IPS-18c (cell line): Measurements from ENCODE around the gene RIPOR2.

ENCODE experiments used
- H3K4me3 ChIP-seq: 2 replicates; pipeline ENCODE4 v1.7.0; 2013; ENCODE audit warnings: low read depth, mild to moderate bottlenecking, low read length, moderate library complexity; ENCODE audit not compliant: insufficient read depth
- H3K9me3 ChIP-seq: one replicate; pipeline ENCODE4 v1.6.1; 2013; ENCODE audit warnings: mild to moderate bottlenecking, low read length, moderate library complexity; ENCODE audit not compliant: control insufficient read depth, insufficient read depth

RIPOR2 gene

DNA sequence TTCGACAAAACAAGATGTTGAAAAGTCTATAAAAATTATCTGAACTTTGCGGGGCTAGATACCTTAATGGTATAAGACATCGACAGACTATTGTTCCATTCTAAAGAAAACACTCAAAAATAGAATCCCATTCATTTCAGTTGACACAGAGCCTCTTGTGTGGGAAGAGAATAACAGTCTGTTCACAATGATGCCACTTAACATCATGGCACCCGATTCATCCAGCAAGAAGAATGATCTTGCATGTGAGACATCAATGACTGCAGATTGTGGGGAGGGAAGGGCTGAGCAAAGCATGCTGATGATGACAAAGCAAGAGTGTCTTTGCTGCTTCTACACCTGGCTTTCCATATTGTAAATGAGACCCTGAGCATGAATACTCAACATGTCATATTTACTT is 87.3 kb downstream of the RIPOR2 start:
- H3K9me3 ChIP-seq = no peaks in the 10 kb centered on the region
- no peak overlapping the region for H3K4me3 ChIP-seq

DNA sequence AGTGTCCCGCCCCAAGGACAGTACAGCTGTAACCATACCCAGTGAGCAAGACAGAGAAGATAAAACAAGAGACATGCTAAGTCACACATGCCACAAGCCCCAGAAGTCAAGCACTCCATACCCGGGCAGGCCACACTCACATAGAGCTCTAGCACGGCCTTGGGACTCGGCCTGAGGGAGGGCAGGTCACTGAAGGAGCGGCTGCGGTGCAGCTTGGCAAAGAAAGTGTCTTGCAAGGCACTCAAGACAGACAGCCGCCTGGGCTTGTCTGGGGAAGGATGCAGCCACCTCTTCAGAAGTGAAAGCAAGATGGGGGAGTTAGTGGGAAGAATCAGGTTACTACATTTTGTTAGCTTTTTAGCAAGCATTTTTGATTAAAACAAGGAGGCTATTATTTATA is 88.4 kb downstream of the RIPOR2 start:
- Histone ChIP-seq H3K9me3 (no peaks in the 10 kb centered on the region), H3K4me3 (no peak overlapping the region)

GRCh38 chr6:24845578-24845977 is 90.2 kb downstream of the RIPOR2 start:
- Histone ChIP-seq H3K9me3 (no peaks in the 10 kb centered on the region), H3K4me3 (no peak overlapping the region)

- H3K9me3 ChIP-seq = no peaks in the 10 kb centered on the region
- no peak overlapping the region for H3K4me3 ChIP-seq
These were observed 90.9 kb downstream of the RIPOR2 start for GRCh38 chr6:24844903-24845302.

GRCh38 chr6:24844061-24844460 is 91.7 kb downstream of the RIPOR2 start:
- no peak overlapping the region for H3K4me3 ChIP-seq
- H3K9me3 ChIP-seq = no peaks in the 10 kb centered on the region

GRCh38 chr6:24840187-24840586 is 95.6 kb downstream of the RIPOR2 start:
- no peak overlapping the region for H3K4me3 ChIP-seq
- no peaks in the 10 kb centered on the region for H3K9me3 ChIP-seq

GRCh38 chr6:24838994-24839393 is 96.8 kb downstream of the RIPOR2 start:
- Histone ChIP-seq H3K4me3 (no peak overlapping the region), H3K9me3 (no peaks in the 10 kb centered on the region)

DNA sequence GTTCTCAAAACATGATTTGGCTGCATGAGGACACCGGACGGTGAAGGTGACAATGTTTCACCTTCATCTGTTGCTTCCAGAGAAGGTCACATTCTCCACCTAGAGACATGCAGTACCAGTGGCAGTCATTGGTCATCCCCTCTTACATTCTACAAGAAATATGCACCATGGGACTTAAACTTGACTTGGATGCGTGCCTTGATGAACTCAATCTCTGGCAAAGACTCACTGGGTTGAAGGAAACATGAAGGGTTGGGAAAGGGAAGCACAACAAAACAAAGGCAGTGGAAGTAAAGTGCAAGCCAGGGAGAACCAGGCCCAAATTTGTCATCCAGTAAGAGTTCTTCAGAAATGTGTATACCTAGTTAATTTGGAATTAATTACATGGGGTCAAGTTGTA is 97.7 kb downstream of the RIPOR2 start:
- Histone ChIP-seq H3K4me3 (no peak overlapping the region), H3K9me3 (no peaks in the 10 kb centered on the region)

DNA sequence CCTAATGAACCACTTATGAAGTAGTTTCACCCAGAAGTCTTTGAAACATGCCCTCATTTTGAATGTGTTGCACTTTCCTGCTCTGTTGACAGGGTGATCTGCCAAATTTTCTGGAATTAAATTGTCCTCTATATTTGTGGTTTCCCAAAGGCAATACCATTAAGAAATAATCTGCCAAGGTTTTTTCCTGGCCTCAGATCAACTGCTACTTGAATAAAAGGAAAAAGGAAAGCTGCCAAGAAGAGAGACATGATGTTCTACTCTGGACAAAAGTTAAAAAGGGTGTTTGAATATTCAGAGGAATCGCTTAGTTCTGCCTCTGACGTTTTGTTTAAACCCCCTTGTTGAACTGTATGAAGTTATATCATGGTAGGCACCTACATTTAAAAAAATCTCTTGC is 99.7 kb downstream of the RIPOR2 start:
- no peak overlapping the region for H3K4me3 ChIP-seq
- no peaks in the 10 kb centered on the region for H3K9me3 ChIP-seq

DNA sequence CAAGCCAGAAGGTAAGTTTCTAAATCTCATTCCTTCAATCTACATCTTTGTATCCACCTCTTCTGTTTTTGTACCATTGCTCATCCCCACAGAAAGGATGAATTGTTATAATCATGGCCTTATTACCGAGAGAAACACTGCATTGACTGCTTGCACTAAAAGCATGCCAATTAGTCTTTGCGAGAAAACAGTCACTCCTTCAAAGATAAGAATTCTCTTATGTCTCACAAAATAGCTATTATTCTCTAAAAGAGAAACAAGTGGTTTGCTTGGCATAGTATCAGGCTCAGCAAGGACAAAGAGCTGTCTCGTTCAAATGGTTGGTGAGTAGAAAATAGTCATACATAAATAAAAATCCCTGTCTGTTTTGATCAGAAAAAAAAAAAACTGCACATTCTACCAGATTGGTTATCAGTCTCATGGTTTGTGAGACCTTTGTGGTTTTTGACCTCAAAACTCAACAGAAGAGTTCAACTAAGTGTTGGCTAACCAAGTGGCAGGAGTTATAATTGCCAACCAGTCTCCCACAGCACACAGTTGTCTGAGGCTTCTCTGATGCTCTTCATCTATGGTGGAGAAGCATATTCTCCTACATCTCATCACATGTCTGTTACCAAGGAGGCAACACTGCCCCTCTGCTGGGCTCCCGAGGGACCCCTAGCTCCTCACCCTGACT is 101.9 kb downstream of the RIPOR2 start:
- Histone ChIP-seq H3K9me3 (no peaks in the 10 kb centered on the region), H3K4me3 (no peak overlapping the region)

- Histone ChIP-seq H3K9me3 (no peaks in the 10 kb centered on the region), H3K4me3 (no peak overlapping the region)
These were observed 103.0 kb downstream of the RIPOR2 start for GRCh38 chr6:24832794-24833193.

DNA sequence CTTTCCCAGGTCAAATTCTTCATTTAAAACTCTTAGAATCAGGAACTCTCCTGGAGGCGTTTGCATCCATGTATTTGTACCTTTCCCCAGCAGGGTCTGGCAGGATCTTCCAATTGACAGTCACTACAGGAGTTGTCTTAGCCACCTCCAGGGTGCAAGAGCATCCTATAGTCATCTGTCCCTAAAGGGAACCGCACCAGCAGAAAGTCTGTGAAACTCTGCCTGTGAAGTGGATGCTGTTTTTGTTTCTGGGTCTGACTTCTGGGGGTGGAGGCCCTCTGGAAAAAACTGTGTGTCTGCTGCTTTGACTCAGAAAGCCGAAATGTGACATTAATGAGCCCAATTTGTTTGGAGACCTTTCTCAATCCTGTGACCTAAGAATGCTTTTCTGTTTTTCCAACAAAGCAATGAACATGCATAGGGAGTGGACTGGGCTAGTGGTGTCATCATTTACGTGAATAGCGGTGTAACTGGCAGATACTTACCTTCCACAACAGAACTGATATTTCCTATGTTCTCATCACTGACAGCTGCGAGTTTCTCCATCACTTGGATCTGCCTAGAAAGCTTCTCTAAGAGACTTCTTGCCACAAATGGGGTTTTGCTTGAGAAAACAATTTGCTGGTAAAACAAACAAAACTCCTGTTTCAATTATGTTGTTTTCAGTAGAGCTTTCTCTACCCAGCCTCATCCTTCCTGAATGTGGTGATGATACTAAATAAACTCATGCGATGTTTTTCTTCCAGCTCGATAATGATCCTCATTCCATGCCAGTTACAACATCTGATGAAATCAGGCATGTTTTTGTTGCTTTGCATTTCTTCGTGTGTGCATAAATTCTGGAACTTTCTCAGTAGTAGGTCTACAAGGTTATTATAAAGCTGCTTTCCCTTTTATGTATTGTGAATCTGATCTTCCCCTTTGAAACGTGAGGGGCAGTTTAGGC is 103.7 kb downstream of the RIPOR2 start:
- Histone ChIP-seq H3K9me3 (no peaks in the 10 kb centered on the region), H3K4me3 (no peak overlapping the region)

DNA sequence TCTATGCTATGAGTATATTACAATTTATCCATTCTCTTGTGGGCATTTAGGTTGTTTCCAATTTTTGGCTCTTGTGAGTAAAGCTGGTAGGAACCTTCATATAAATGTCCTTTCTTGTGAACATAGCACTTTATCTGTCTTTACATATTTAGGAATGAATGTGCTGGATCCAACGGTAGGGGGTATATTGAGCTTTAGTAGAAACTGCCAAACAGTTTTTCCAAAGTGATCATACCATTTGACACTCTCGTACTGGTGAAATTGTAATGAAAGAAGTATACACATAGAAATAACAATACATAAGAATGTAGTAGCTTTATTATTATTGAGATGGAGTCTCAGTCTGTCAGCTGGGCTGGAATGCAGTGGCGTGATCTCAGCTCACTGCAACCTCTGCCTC is 106.1 kb downstream of the RIPOR2 start:
- H3K9me3 ChIP-seq = no peaks in the 10 kb centered on the region
- no peak overlapping the region for H3K4me3 ChIP-seq

- Histone ChIP-seq H3K4me3 (no peak overlapping the region), H3K9me3 (no peaks in the 10 kb centered on the region)
These were observed 107.8 kb downstream of the RIPOR2 start for GRCh38 chr6:24827970-24828369.

DNA sequence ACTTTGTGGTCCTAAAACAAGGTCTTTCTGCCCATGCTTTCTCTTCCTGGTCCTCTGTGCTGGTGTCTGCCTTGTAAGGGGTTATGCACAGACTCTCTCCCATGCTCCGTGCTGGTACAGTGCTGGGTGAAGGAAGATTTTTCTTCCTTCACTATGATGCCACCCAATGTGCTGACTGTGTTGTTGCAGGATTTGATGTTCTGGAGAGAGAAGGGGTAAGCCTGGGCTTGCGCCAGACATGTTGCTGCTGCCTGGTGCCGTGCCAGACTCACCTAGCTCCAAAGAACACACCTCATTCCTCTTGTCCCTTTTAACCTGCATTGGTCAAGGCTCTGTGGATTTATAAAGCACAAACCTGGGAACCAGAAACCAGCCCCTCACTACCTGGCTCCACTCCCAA is 108.6 kb downstream of the RIPOR2 start:
- Histone ChIP-seq H3K9me3 (no peaks in the 10 kb centered on the region), H3K4me3 (no peak overlapping the region)

DNA sequence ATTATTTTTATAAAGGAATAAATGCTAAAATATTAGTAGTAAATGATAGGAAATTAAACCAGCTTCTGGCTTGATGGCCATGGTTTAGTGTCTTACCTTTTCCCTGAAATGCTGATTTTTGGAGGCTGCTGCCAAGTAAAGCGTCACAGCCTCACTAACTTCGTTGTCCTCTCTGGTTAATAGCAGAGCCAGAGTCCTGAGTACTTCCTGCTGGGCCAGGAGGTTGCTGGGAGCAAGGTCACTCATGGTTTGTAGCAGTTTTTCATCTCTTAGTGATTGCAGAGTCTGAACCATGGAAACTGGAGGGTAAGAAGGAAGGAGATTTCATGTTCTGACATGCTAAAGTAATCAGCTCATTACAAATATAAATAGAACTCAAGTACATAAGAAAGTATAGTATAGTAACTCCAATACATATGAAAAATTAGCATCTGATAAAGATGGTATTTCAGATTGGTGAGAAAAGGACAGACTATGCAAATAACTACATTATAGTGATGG is 110.6 kb downstream of the RIPOR2 start:
- H3K4me3 ChIP-seq = no peak overlapping the region
- H3K9me3 ChIP-seq = no peaks in the 10 kb centered on the region

- no peaks in the 10 kb centered on the region for H3K9me3 ChIP-seq
These were observed 111.4 kb downstream of the RIPOR2 start for GRCh38 chr6:24824142-24824938.

More at GRCh38 chr6:24824142-24824938, 111.4 kb downstream of the RIPOR2 start:
- no peak overlapping the region for H3K4me3 ChIP-seq
